H1 (cell line): Measurements from ENCODE around the gene TRAPPC2. TPM values are rescaled to one million over a fixed set of nuclear protein-coding genes. Genes with fewer than 3 reads are reported as not detected.

ENCODE experiments used
- BCL11A ChIP-seq, 2 experiments: IDR thresholded peaks; one replicate each; pipeline ENCODE4 v1.6.1; 2011; ENCODE audit warnings: low read depth in 2 of 2, low read length in 2 of 2, mild to moderate bottlenecking in 2 of 2
- BRCA1 ChIP-seq: IDR thresholded peaks from 2 replicates; pipeline ENCODE4 v1.6.1; 2012; ENCODE audit warnings: low read depth, low read length, improper control_type of control experiment
- CHD2 ChIP-seq: IDR thresholded peaks from 2 replicates; pipeline ENCODE4 v1.6.1; 2012; ENCODE audit warnings: low read length, improper control_type of control experiment
- GTF2F1 ChIP-seq: IDR thresholded peaks from 2 replicates; pipeline ENCODE4 v1.6.1; 2012; ENCODE audit warnings: low read depth, low read length, improper control_type of control experiment, borderline replicate concordance
- POU5F1 ChIP-seq: IDR thresholded peaks from 2 replicates; pipeline ENCODE4 v1.6.1; 2011; ENCODE audit warnings: low read depth, mild to moderate bottlenecking, low read length, moderate library complexity
- SP4 ChIP-seq: IDR thresholded peaks from 2 replicates; pipeline ENCODE4 v1.6.1; 2012; ENCODE audit warnings: low read length, inconsistent platforms
- YY1 ChIP-seq: IDR thresholded peaks from 2 replicates; pipeline ENCODE4 v1.6.1; 2011; ENCODE audit warnings: low read depth, mild to moderate bottlenecking, low read length
- polyA plus RNA-seq, 7 experiments: library from polyadenylated mRNA; depleted of rRNA in 3 of 7; stranded (reverse) in 5 of 7; unstranded in 2 of 7; fragments of >200 nt in 5 of 7; fragments of 200-250 nt in 2 of 7; gene quantifications; 1 replicate in 5 of 7; 2 replicates in 1 of 7; 4 replicates in 1 of 7; pipeline versions ENCODE4 v1.2.1 to v1.2.3, GENCODE V29; 2011 to 2013; ENCODE audit warnings: missing spikeins in 2 of 7, mixed read lengths in 2 of 7
- total RNA-seq: library from RNA; stranded (reverse); fragmentation: NEBNext Ultra II Directional; extraction: Animal tissue kit (Norgen Biotek cat#: 25700); gene quantifications from 2 replicates; pipeline ENCODE4 v1.2.1, GENCODE V29; 2021
- TF ChIP-seq, protein P1 (sequence below): fragments of 300-600 bp; sonication (generic); IDR thresholded peaks from 2 replicates; pipeline ENCODE4 v1.7.1; 2012; ENCODE audit warnings: low read length, moderate library complexity, mild to moderate bottlenecking, inconsistent platforms; ENCODE audit not compliant: insufficient replicate concordance

Gene TRAPPC2
- total and polyA plus RNA-seq, 2 of the 8 experiments (the other 6 are each of a cell fraction or from before 2014, with no cell fraction given), result 6.7 to 10.8 TPM

DNA sequence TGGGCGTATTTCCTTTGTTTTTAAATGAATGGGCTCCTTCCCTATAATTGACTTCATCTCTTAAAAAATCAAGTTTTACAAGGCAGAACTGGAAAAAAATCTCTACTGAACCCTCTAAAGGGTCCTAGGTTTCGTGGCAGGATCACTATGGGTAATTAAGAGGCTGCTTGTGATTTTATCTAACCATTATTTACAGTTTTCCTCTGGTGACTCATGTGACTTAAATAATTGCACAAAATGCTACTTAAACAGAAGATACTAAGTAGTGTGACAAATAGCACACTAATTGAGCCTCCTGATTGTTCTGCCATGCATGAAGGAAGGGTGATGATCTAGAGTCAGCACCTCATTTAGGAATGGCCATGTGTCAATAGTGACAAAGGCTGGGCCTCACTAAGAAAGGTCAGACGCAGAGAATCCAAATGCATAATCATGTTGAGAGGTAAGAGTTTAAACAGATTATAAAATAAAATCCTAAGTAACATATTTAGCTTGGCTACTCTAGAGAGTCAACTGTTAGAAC is 35.7 kb upstream of the TRAPPC2 start (continued):
- TF ChIP-seq, protein P1, sequence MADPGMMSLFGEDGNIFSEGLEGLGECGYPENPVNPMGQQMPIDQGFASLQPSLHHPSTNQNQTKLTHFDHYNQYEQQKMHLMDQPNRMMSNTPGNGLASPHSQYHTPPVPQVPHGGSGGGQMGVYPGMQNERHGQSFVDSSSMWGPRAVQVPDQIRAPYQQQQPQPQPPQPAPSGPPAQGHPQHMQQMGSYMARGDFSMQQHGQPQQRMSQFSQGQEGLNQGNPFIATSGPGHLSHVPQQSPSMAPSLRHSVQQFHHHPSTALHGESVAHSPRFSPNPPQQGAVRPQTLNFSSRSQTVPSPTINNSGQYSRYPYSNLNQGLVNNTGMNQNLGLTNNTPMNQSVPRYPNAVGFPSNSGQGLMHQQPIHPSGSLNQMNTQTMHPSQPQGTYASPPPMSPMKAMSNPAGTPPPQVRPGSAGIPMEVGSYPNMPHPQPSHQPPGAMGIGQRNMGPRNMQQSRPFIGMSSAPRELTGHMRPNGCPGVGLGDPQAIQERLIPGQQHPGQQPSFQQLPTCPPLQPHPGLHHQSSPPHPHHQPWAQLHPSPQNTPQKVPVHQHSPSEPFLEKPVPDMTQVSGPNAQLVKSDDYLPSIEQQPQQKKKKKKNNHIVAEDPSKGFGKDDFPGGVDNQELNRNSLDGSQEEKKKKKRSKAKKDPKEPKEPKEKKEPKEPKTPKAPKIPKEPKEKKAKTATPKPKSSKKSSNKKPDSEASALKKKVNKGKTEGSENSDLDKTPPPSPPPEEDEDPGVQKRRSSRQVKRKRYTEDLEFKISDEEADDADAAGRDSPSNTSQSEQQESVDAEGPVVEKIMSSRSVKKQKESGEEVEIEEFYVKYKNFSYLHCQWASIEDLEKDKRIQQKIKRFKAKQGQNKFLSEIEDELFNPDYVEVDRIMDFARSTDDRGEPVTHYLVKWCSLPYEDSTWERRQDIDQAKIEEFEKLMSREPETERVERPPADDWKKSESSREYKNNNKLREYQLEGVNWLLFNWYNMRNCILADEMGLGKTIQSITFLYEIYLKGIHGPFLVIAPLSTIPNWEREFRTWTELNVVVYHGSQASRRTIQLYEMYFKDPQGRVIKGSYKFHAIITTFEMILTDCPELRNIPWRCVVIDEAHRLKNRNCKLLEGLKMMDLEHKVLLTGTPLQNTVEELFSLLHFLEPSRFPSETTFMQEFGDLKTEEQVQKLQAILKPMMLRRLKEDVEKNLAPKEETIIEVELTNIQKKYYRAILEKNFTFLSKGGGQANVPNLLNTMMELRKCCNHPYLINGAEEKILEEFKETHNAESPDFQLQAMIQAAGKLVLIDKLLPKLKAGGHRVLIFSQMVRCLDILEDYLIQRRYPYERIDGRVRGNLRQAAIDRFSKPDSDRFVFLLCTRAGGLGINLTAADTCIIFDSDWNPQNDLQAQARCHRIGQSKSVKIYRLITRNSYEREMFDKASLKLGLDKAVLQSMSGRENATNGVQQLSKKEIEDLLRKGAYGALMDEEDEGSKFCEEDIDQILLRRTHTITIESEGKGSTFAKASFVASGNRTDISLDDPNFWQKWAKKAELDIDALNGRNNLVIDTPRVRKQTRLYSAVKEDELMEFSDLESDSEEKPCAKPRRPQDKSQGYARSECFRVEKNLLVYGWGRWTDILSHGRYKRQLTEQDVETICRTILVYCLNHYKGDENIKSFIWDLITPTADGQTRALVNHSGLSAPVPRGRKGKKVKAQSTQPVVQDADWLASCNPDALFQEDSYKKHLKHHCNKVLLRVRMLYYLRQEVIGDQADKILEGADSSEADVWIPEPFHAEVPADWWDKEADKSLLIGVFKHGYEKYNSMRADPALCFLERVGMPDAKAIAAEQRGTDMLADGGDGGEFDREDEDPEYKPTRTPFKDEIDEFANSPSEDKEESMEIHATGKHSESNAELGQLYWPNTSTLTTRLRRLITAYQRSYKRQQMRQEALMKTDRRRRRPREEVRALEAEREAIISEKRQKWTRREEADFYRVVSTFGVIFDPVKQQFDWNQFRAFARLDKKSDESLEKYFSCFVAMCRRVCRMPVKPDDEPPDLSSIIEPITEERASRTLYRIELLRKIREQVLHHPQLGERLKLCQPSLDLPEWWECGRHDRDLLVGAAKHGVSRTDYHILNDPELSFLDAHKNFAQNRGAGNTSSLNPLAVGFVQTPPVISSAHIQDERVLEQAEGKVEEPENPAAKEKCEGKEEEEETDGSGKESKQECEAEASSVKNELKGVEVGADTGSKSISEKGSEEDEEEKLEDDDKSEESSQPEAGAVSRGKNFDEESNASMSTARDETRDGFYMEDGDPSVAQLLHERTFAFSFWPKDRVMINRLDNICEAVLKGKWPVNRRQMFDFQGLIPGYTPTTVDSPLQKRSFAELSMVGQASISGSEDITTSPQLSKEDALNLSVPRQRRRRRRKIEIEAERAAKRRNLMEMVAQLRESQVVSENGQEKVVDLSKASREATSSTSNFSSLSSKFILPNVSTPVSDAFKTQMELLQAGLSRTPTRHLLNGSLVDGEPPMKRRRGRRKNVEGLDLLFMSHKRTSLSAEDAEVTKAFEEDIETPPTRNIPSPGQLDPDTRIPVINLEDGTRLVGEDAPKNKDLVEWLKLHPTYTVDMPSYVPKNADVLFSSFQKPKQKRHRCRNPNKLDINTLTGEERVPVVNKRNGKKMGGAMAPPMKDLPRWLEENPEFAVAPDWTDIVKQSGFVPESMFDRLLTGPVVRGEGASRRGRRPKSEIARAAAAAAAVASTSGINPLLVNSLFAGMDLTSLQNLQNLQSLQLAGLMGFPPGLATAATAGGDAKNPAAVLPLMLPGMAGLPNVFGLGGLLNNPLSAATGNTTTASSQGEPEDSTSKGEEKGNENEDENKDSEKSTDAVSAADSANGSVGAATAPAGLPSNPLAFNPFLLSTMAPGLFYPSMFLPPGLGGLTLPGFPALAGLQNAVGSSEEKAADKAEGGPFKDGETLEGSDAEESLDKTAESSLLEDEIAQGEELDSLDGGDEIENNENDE, result no peak
- no peak for TF ChIP-seq GTF2F1
- TF ChIP-seq YY1, result no peak
- TF ChIP-seq POU5F1, result no peak
- no peak for TF ChIP-seq CHD2
- no peak for TF ChIP-seq SP4
- TF ChIP-seq BCL11A (IDR thresholded peaks at IDR 0.05; ENCODE audit: low read depth in 2 of 2, low read length in 2 of 2), result no peak
- TF ChIP-seq BRCA1, result no peak
